HG02623 (cell line): ENCODE data around the gene NIPAL1.

Experiments used
- ATAC-seq: cut with Tn5 transposase; IDR thresholded peaks from one replicate; pipeline ENCODE4 v1.9.1; 2021; ENCODE audit warnings: moderate library complexity; ENCODE audit not compliant: unreplicated experiment

Gene NIPAL1

GRCh38 chr4:48025005-48025404 lies 8.4 kb downstream of the NIPAL1 start:
- ATAC-seq: no peak

- peak; percentile 75 for ATAC-seq
Observed at GRCh38 chr4:48027653-48028052, 11.1 kb downstream of the NIPAL1 start.

- peak; percentile 57 for ATAC-seq
Observed at GRCh38 chr4:48028696-48029095, 12.1 kb downstream of the NIPAL1 start.

- ATAC-seq: no peak
Observed at GRCh38 chr4:48030470-48030869, 13.9 kb downstream of the NIPAL1 start.

GRCh38 chr4:48031802-48032525 lies 15.4 kb downstream of the NIPAL1 start:
- no peak for ATAC-seq

GRCh38 chr4:48032721-48033120 lies 16.1 kb downstream of the NIPAL1 start:
- ATAC-seq: no peak

- no peak for ATAC-seq
Observed at GRCh38 chr4:48033412-48033811, 16.8 kb downstream of the NIPAL1 start.

GRCh38 chr4:48033825-48034413 lies 17.3 kb downstream of the NIPAL1 start:
- ATAC-seq: peak; percentile 36

GRCh38 chr4:48035952-48036351 lies 19.4 kb downstream of the NIPAL1 start:
- no peak for ATAC-seq

- ATAC-seq: no peak
Observed at GRCh38 chr4:48037117-48037462, 20.5 kb downstream of the NIPAL1 start.

- no peak for ATAC-seq
Observed at GRCh38 chr4:48038666-48039065, 22.1 kb downstream of the NIPAL1 start.

GRCh38 chr4:48039561-48039960 lies 23.0 kb downstream of the NIPAL1 start:
- no peak for ATAC-seq

GRCh38 chr4:48041535-48042137 lies 25.1 kb downstream of the NIPAL1 start:
- ATAC-seq: no peak

- ATAC-seq: no peak
Observed at GRCh38 chr4:48042979-48043461, 26.4 kb downstream of the NIPAL1 start.

- ATAC-seq: no peak
Observed at GRCh38 chr4:48043504-48043903, 26.9 kb downstream of the NIPAL1 start.

- no peak for ATAC-seq
Observed at GRCh38 chr4:48044298-48044697, 27.7 kb downstream of the NIPAL1 start.

GRCh38 chr4:48046059-48046458 lies 29.5 kb downstream of the NIPAL1 start:
- ATAC-seq: no peak

GRCh38 chr4:48047421-48047844 lies 30.9 kb downstream of the NIPAL1 start:
- peak; percentile 97 for ATAC-seq

- no peak for ATAC-seq
Observed at GRCh38 chr4:48047896-48048295, 31.3 kb downstream of the NIPAL1 start.

- no peak for ATAC-seq
Observed at GRCh38 chr4:48049483-48049882, 32.9 kb downstream of the NIPAL1 start.

GRCh38 chr4:48051078-48051477 lies 34.5 kb downstream of the NIPAL1 start:
- ATAC-seq: no peak
